GM23248 (cell line): ENCODE data around the gene IGSF3.

ENCODE experiments used
- EZH2 ChIP-seq: fragments of 200-600 bp; sonication (generic); IDR thresholded peaks from 2 replicates; pipeline ENCODE4 v1.6.1; 2018; ENCODE audit warnings: antibody characterized with exemption, mild to moderate bottlenecking; ENCODE audit not compliant: insufficient read depth, poor library complexity, severe bottlenecking
- EZH2phosphoT487 ChIP-seq: fragments of 200-600 bp; sonication (generic); IDR thresholded peaks from 2 replicates; pipeline ENCODE4 v1.6.1; 2018; ENCODE audit warnings: antibody characterized with exemption, moderate library complexity, mild to moderate bottlenecking, low read depth; ENCODE audit not compliant: insufficient read depth

DNA sequence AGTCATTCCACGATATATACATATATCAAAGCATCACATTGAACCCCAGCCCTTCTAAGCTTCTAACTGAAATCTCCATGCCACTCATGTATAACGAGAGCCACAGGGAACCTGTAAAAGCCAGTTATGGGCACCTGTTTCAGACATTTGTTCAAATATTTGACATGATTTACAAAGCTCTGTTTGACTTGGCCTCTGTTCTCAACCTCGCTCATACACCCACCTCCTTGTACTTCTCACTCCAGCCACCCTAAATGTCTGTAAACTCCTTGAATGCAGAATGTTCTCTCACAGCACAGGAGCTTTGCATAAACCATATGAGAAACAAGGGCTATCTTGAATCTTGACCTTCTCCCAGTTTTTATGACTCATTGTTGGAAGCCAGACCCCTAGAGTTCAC, 49.8 kb upstream of the IGSF3 start:
- TF ChIP-seq EZH2phosphoT487 (no peak), EZH2 (no peak)
